Fibroblast of lung (primary cell): ENCODE data around the gene IL12A. TPM values are rescaled to one million over a fixed set of nuclear protein-coding genes. Genes with fewer than 3 reads are reported as not detected.

Source experiments
- DNase-seq, 2 donors: peaks; one replicate each; pipeline versions ENCODE4 v3.0.0 to v3.0.0-alpha.2; 2010; ENCODE audit warnings: low read depth in 2 of 2
- H2AFZ ChIP-seq: 2 replicates; pipeline ENCODE4 v1.5.1; 2012; ENCODE audit warnings: low read length, control low read depth, inconsistent platforms
- H3K27ac ChIP-seq: 2 replicates; pipeline ENCODE4 v1.5.1; 2011; ENCODE audit warnings: low read length, control low read depth; ENCODE audit not compliant: insufficient read depth
- H3K27me3 ChIP-seq: 2 replicates; pipeline ENCODE4 v1.5.1; 2011; ENCODE audit warnings: mild to moderate bottlenecking, low read length; ENCODE audit not compliant: control insufficient read depth, insufficient read depth
- H3K36me3 ChIP-seq: 2 replicates; pipeline ENCODE4 v1.5.1; 2011; ENCODE audit warnings: low read length; ENCODE audit not compliant: control insufficient read depth, insufficient read depth
- H3K4me1 ChIP-seq: 2 replicates; pipeline ENCODE4 v1.5.1; 2011; ENCODE audit warnings: low read length; ENCODE audit not compliant: control insufficient read depth, insufficient read depth; ENCODE audit errors: extremely low read depth
- H3K4me2 ChIP-seq: 2 replicates; pipeline ENCODE4 v1.5.1; 2011; ENCODE audit warnings: low read length, control low read depth; ENCODE audit not compliant: insufficient read depth; ENCODE audit errors: extremely low read depth
- H3K4me3 ChIP-seq, 4 experiments: fragments of 200-600 bp in 1 of 4; sonication (generic) in 1 of 4; replicated peaks in 1 of 4; 2 replicates each; pipeline ENCODE4 v1.5.1; 2011 to 2016; ENCODE audit warnings: low read length in 4 of 4, low read depth in 3 of 4, mild to moderate bottlenecking in 3 of 4, control low read depth in 2 of 4, inconsistent platforms in 1 of 4, mixed read lengths in 1 of 4; ENCODE audit not compliant: insufficient read depth in 1 of 4; ENCODE audit errors: control extremely low read depth in 1 of 4
- H3K79me2 ChIP-seq: 2 replicates; pipeline ENCODE4 v1.5.1; 2012; ENCODE audit warnings: mild to moderate bottlenecking, low read length, inconsistent platforms; ENCODE audit not compliant: control insufficient read depth, insufficient read depth
- H3K9ac ChIP-seq: 2 replicates; pipeline ENCODE4 v1.5.1; 2011; ENCODE audit warnings: mild to moderate bottlenecking, low read length, control low read depth; ENCODE audit not compliant: insufficient read depth
- H3K9me3 ChIP-seq: 2 replicates; pipeline ENCODE4 v1.5.1; 2012; ENCODE audit warnings: low read depth, low read length; ENCODE audit not compliant: control insufficient read depth, insufficient read depth
- H4K20me1 ChIP-seq: 2 replicates; pipeline ENCODE4 v1.5.1; 2011; ENCODE audit warnings: low read length; ENCODE audit not compliant: control insufficient read depth, insufficient read depth; ENCODE audit errors: extremely low read depth
- CTCF ChIP-seq, 2 donors: IDR thresholded peaks in 1 of 2; conservative IDR thresholded peaks in 1 of 2; 1 replicate in 1 of 2; 2 replicates in 1 of 2; pipeline ENCODE4 v1.5.1; 2011 to 2012; ENCODE audit warnings: low read length in 2 of 2, control low read depth in 1 of 2, inconsistent platforms in 1 of 2, low read depth in 1 of 2, mild to moderate bottlenecking in 1 of 2
- EZH2 ChIP-seq: IDR thresholded peaks from 2 replicates; pipeline ENCODE4 v1.5.1; 2012; ENCODE audit warnings: low read length, control low read depth, mild to moderate bottlenecking; ENCODE audit errors: missing control alignments
- polyA plus RNA-seq, 2 donors: library from polyadenylated mRNA; depleted of rRNA in 1 of 2; stranded (reverse) in 1 of 2; unstranded in 1 of 2; fragments of >200 nt; gene quantifications; 2 replicates each; pipeline ENCODE4 v1.2.1, GENCODE V29; 2011 to 2012; ENCODE audit warnings: missing spikeins in 1 of 2
- total RNA-seq: library from RNA; depleted of rRNA; stranded (reverse); fragments of >200 nt; gene quantifications from 2 replicates; pipeline ENCODE4 v1.2.1, GENCODE V29; 2014

IL12A gene
- total and polyA plus RNA-seq, 2 donors (not counting 1 experiment from before 2014, with no cell fraction given): 5.5 to 72.5 TPM

- H2AFZ ChIP-seq: no peak overlapping the region
- H3K27me3 ChIP-seq: no peaks in the 10 kb centered on the region
- no peak overlapping the region for H3K4me3 ChIP-seq
- H4K20me1 ChIP-seq: no peaks in the 10 kb centered on the region
- no peak for TF ChIP-seq CTCF (conservative IDR thresholded peaks at IDR 0.05 in 1 of 2, IDR thresholded peaks at IDR 0.05 in 1 of 2; ENCODE audit: low read depth in 1 of 2, low read length in 2 of 2)
- no peak for TF ChIP-seq EZH2
- H3K4me2 ChIP-seq: no peak overlapping the region
- peaks cover 13% of the 10 kb centered on the region for H3K4me1 ChIP-seq
- H3K27ac ChIP-seq: no peak overlapping the region
- no peak overlapping the region for H3K9ac ChIP-seq
- no peak for DNase-seq
- no peaks in the 10 kb centered on the region for H3K79me2 ChIP-seq
- no peaks in the 10 kb centered on the region for H3K9me3 ChIP-seq
- H3K36me3 ChIP-seq: no peaks in the 10 kb centered on the region
Observed at GRCh38 chr3:159950156-159950898, 38.3 kb upstream of the IL12A start.

GRCh38 chr3:159951540-159951939, 37.1 kb upstream of the IL12A start:
- H3K27ac ChIP-seq: no peak overlapping the region
- H3K79me2 ChIP-seq: no peaks in the 10 kb centered on the region
- H3K4me2 ChIP-seq: no peak overlapping the region
- no peaks in the 10 kb centered on the region for H3K36me3 ChIP-seq
- H3K9ac ChIP-seq: no peak overlapping the region
- H3K9me3 ChIP-seq: no peaks in the 10 kb centered on the region
- H3K4me1 ChIP-seq: peaks cover 9% of the 10 kb centered on the region
- no peak overlapping the region for H2AFZ ChIP-seq
- DNase-seq: no peak
- TF ChIP-seq CTCF (conservative IDR thresholded peaks at IDR 0.05 in 1 of 2, IDR thresholded peaks at IDR 0.05 in 1 of 2; ENCODE audit: low read depth in 1 of 2, low read length in 2 of 2) (no peak), EZH2 (no peak)
- no peaks in the 10 kb centered on the region for H4K20me1 ChIP-seq
- H3K27me3 ChIP-seq: no peaks in the 10 kb centered on the region
- no peak overlapping the region for H3K4me3 ChIP-seq

- no peak for TF ChIP-seq CTCF (conservative IDR thresholded peaks at IDR 0.05 in 1 of 2, IDR thresholded peaks at IDR 0.05 in 1 of 2; ENCODE audit: low read depth in 1 of 2, low read length in 2 of 2)
- TF ChIP-seq EZH2: no peak
Observed at GRCh38 chr3:159953325-159954085, 35.1 kb upstream of the IL12A start.

More at GRCh38 chr3:159953325-159954085, 35.1 kb upstream of the IL12A start:
- Histone ChIP-seq H4K20me1 (no peaks in the 10 kb centered on the region), H3K4me1 (peaks cover under 1% of the 10 kb centered on the region), H3K4me3 (no peak overlapping the region), H3K36me3 (no peaks in the 10 kb centered on the region), H3K27me3 (no peaks in the 10 kb centered on the region), H3K27ac (no peak overlapping the region), H3K9me3 (no peaks in the 10 kb centered on the region), H3K79me2 (no peaks in the 10 kb centered on the region), H2AFZ (no peak overlapping the region), H3K4me2 (no peak overlapping the region), H3K9ac (no peak overlapping the region)
- DNase-seq: no peak
